ENCODE results near the gene TMC1. TPM values are rescaled to one million over a fixed set of nuclear protein-coding genes. Genes with fewer than 3 reads are reported as not detected.

Gene TMC1
- total RNA-seq, 1 experiment from 2014 or later: not detected

DNA sequence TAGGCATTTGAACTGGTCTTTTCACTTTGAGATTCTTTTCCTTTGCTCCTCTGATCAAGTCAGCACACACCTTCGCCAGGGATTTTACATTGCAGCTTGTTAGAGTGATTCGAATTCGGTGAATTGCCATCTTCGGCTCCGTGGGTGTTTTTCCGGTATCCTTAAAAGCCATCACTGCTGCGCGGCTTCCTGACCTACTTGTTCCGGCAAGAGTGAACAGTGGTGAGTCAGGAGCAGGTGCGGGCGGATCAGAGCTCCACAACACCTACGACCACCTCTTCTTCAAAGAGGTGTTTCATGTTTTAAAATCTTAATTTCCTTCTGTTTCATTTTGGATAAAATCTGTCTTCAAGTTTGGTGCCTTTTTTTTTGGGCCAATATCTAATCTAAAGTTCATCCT is 134.6 kb downstream of the TMC1 start:
- no peak for DNase-seq (ENCODE audit: unreplicated experiment)
- CTCF ChIA-PET: interaction anchor here (0.6 to 1.3 kb wide), 2 partner anchors 110 to 617 kb away, joined by 3 read pairs; no protein-coding TSS in a partner anchor
- Mint-ChIP-seq H3K4me1 (ENCODE audit: insufficient read depth, unreplicated experiment) (peaks cover under 1% of the 10 kb centered on the region), H3K9me3 (ENCODE audit: unreplicated experiment) (no peaks in the 10 kb centered on the region), H3K36me3 (ENCODE audit: insufficient read depth, unreplicated experiment) (no peaks in the 10 kb centered on the region), H3K27ac (ENCODE audit: low read depth, unreplicated experiment) (no peak overlapping the region), H3K27me3 (ENCODE audit: insufficient read depth, unreplicated experiment) (no peaks in the 10 kb centered on the region), H3K4me3 (ENCODE audit: unreplicated experiment) (no peak overlapping the region)
- TF ChIP-seq, protein P1, sequence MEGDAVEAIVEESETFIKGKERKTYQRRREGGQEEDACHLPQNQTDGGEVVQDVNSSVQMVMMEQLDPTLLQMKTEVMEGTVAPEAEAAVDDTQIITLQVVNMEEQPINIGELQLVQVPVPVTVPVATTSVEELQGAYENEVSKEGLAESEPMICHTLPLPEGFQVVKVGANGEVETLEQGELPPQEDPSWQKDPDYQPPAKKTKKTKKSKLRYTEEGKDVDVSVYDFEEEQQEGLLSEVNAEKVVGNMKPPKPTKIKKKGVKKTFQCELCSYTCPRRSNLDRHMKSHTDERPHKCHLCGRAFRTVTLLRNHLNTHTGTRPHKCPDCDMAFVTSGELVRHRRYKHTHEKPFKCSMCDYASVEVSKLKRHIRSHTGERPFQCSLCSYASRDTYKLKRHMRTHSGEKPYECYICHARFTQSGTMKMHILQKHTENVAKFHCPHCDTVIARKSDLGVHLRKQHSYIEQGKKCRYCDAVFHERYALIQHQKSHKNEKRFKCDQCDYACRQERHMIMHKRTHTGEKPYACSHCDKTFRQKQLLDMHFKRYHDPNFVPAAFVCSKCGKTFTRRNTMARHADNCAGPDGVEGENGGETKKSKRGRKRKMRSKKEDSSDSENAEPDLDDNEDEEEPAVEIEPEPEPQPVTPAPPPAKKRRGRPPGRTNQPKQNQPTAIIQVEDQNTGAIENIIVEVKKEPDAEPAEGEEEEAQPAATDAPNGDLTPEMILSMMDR (IDR thresholded peaks at IDR 0.05; ENCODE audit: unreplicated experiment): no peak
- POLR2A ChIA-PET: no interaction called here
- no TSS peak for BruUV-seq (replicated peaks)
- intact Hi-C loops (cut with micrococcal nuclease): no loop called here

DNA sequence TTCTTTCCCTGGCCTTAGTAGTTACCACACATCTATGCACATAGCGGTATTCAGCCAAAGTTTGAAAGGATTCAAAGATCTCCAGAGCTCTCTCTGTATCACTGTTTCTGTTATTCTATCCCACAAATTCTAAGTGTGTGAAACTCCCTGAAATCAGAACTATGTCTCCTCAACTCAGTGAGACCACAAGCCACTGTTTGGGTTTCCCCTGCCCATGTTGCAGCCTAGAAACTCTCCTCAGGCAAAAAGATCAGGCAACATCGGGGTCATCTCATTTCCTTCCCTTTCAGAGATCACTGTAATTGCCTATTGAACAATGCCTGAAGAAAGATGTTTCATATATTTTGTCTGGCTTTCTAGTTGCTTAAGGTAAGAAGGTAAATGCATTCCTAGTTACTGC is 135.6 kb downstream of the TMC1 start:
- no peak for DNase-seq (ENCODE audit: unreplicated experiment)
- no peaks in the 10 kb centered on the region for H3K9me3 Mint-ChIP-seq (ENCODE audit: unreplicated experiment)
- H3K36me3 Mint-ChIP-seq (ENCODE audit: insufficient read depth, unreplicated experiment): no peaks in the 10 kb centered on the region
- CTCF ChIA-PET: no interaction called here
- no peak overlapping the region for H3K27ac Mint-ChIP-seq (ENCODE audit: low read depth, unreplicated experiment)
- no peak overlapping the region for H3K4me3 Mint-ChIP-seq (ENCODE audit: unreplicated experiment)
- BruUV-seq (replicated peaks): no TSS peak
- POLR2A ChIA-PET: no interaction called here
- H3K4me1 Mint-ChIP-seq (ENCODE audit: insufficient read depth, unreplicated experiment): peaks cover 7% of the 10 kb centered on the region
- TF ChIP-seq, protein P1 (IDR thresholded peaks at IDR 0.05; ENCODE audit: unreplicated experiment): no peak
- intact Hi-C loops (cut with micrococcal nuclease): no loop called here
- no peaks in the 10 kb centered on the region for H3K27me3 Mint-ChIP-seq (ENCODE audit: insufficient read depth, unreplicated experiment)

DNA sequence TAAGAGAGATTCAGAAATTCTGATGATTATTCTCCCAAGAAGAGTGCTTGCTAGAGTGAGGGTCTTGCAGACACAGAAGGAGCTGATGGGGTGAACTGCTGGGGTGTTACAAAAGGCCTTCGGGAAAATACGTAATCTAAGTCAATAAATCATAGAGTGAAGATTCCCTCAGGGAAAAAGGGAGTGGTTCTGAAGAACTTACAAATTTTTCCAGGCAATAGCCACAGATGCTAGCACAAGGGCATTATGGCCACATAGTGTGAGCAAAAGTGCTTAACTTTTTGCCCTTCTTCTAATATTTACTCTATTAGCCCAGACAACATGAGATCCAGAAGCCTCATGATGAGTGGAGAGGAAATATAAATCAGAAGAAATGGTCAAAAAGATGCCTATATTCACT is 137.3 kb downstream of the TMC1 start:
- Mint-ChIP-seq H3K27me3 (ENCODE audit: insufficient read depth, unreplicated experiment) (no peaks in the 10 kb centered on the region), H3K36me3 (ENCODE audit: insufficient read depth, unreplicated experiment) (no peaks in the 10 kb centered on the region), H3K9me3 (ENCODE audit: unreplicated experiment) (no peaks in the 10 kb centered on the region), H3K4me1 (ENCODE audit: insufficient read depth, unreplicated experiment) (peaks cover 7% of the 10 kb centered on the region), H3K4me3 (ENCODE audit: unreplicated experiment) (no peak overlapping the region), H3K27ac (ENCODE audit: low read depth, unreplicated experiment) (no peak overlapping the region)
- intact Hi-C loops (cut with micrococcal nuclease): no loop called here
- POLR2A ChIA-PET: interaction anchor here (0.7 to 0.8 kb wide), 2 partner anchors 9 to 379 kb away, joined by 3 to 4 read pairs; no protein-coding TSS in a partner anchor
- no TSS peak for BruUV-seq (replicated peaks)
- CTCF ChIA-PET: interaction anchor here (0.6 to 0.7 kb wide), 2 partner anchors 13 to 1251 kb away, joined by 3 to 7 read pairs; no protein-coding TSS in a partner anchor
- DNase-seq (ENCODE audit: unreplicated experiment): no peak
- TF ChIP-seq, protein P1 (IDR thresholded peaks at IDR 0.05; ENCODE audit: unreplicated experiment): no peak

DNA sequence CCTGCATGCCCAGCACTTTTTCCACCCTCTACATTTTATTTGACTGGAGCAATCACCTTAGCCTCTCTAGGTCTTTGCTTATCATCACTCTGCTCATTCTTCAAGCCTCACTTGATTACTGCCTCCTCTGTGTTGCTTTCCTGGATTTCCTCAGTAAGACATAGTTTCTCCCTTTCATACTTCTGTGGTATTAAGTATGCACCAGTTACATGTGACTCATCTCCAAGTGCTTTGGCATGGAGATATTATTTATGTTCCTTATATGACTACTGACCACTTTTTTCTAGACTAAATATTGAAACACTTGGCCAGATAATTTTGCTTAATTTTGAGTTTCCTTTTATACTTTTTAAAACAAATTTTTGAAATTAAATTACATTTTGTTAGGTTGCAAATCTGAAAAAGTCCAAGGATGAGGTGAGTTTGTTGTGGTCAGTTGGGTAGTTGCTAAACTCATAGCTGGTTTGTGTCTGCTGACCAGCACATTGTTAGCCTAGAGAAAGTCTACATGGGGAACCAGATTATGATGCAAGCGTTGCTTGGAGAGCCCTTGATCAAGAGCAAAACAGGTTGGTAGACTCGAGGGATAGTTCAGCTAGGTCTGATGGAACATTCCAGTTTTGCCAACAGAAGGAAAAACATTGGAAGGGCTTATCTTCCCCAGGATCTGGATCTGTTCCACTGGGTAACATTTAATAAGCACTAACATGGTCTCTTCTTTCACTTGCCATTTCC is 140.2 kb downstream of the TMC1 start:
- H3K27ac Mint-ChIP-seq (ENCODE audit: low read depth, unreplicated experiment): peak overlapping the region; percentile 16
- POLR2A ChIA-PET: no interaction called here

More for the DNA sequence above, 140.2 kb downstream of the TMC1 start:
- no peak overlapping the region for H3K4me3 Mint-ChIP-seq (ENCODE audit: unreplicated experiment)
- H3K27me3 Mint-ChIP-seq (ENCODE audit: insufficient read depth, unreplicated experiment): no peaks in the 10 kb centered on the region
- intact Hi-C loops (cut with micrococcal nuclease): no loop called here
- H3K4me1 Mint-ChIP-seq (ENCODE audit: insufficient read depth, unreplicated experiment): peaks cover 7% of the 10 kb centered on the region
- TF ChIP-seq, protein P1 (IDR thresholded peaks at IDR 0.05; ENCODE audit: unreplicated experiment): no peak
- DNase-seq (ENCODE audit: unreplicated experiment): peak; percentile 20
- H3K36me3 Mint-ChIP-seq (ENCODE audit: insufficient read depth, unreplicated experiment): no peaks in the 10 kb centered on the region
- BruUV-seq (replicated peaks): no TSS peak
- CTCF ChIA-PET: interaction anchor here (0.7 kb wide), 1 partner anchor 11 kb away, joined by 3 read pairs; no protein-coding TSS in a partner anchor
- H3K9me3 Mint-ChIP-seq (ENCODE audit: unreplicated experiment): no peaks in the 10 kb centered on the region
